HepG2 (cell line): ENCODE results near the gene SPATA21. TPM values are rescaled to one million over a fixed set of nuclear protein-coding genes. Genes with fewer than 3 reads are reported as not detected.

ENCODE experiments used
- AGO1 ChIP-seq: fragments of 200-400 bp; formaldehyde crosslinking; IDR thresholded peaks from 2 replicates; pipeline ENCODE4 v1.6.1; 2017; ENCODE audit warnings: mild to moderate bottlenecking, low read depth, low read length, moderate library complexity; ENCODE audit not compliant: poor library complexity, severe bottlenecking
- HES4 ChIP-seq: sonication (generic); formaldehyde crosslinking; IDR thresholded peaks from 2 replicates; pipeline ENCODE4 v1.9.0; 2021; ENCODE audit warnings: mild to moderate bottlenecking, missing genetic modification reagents, borderline replicate concordance
- HMG20B ChIP-seq: conservative IDR thresholded peaks from 2 replicates; pipeline ENCODE4 v1.6.1; 2016; ENCODE audit warnings: missing genetic modification reagents, missing compliant biosample characterization
- HOXA9 ChIP-seq: sonication (generic); formaldehyde crosslinking; IDR thresholded peaks from 2 replicates; pipeline ENCODE4 v1.8.1; 2022; ENCODE audit warnings: missing genetic modification reagents, mild to moderate bottlenecking, moderate library complexity, borderline replicate concordance
- JUND ChIP-seq: sonication (generic); formaldehyde crosslinking; IDR thresholded peaks from 2 replicates; pipeline ENCODE4 v1.8.0; 2022; ENCODE audit warnings: mild to moderate bottlenecking, missing genetic modification reagents
- KDM1A ChIP-seq: IDR thresholded peaks from 2 replicates; pipeline ENCODE4 v1.6.1; 2016; ENCODE audit warnings: missing compliant biosample characterization
- NCOR1 ChIP-seq: fragments of 200-600 bp; sonication (generic); IDR thresholded peaks from 2 replicates; pipeline ENCODE4 v1.7.0; 2017; ENCODE audit warnings: antibody characterized with exemption, low read length, borderline replicate concordance
- NFKB2 ChIP-seq: sonication (generic); formaldehyde crosslinking; IDR thresholded peaks from 2 replicates; pipeline ENCODE4 v1.4.0; 2020; ENCODE audit warnings: missing genetic modification reagents, borderline replicate concordance
- PHB2 ChIP-seq: fragments of 450-650 bp; IDR thresholded peaks from 2 replicates; pipeline ENCODE4 v1.6.1; 2018; ENCODE audit not compliant: partially characterized antibody
- PITX1 ChIP-seq: sonication (generic); formaldehyde crosslinking; IDR thresholded peaks from 2 replicates; pipeline ENCODE4 v1.5.1; 2020; ENCODE audit warnings: mild to moderate bottlenecking, missing genetic modification reagents
- RXRA ChIP-seq: sonication (generic); formaldehyde crosslinking; IDR thresholded peaks from 2 replicates; pipeline ENCODE4 v1.5.1; 2020; ENCODE audit warnings: missing genetic modification reagents
- TBX2 ChIP-seq: sonication (generic); formaldehyde crosslinking; IDR thresholded peaks from 2 replicates; pipeline ENCODE4 v1.5.0; 2020; ENCODE audit warnings: missing genetic modification reagents, mild to moderate bottlenecking, borderline replicate concordance
- TBX3 ChIP-seq: fragments of 450-650 bp; IDR thresholded peaks from 2 replicates; pipeline ENCODE4 v1.6.1; 2017; ENCODE audit warnings: antibody characterized with exemption, mild to moderate bottlenecking, inconsistent platforms, borderline replicate concordance
- ZBTB38 ChIP-seq: sonication (generic); formaldehyde crosslinking; IDR thresholded peaks from 2 replicates; pipeline ENCODE4 v1.5.1; 2020; ENCODE audit warnings: mild to moderate bottlenecking, missing genetic modification reagents
- ZBTB7B ChIP-seq: sonication (generic); formaldehyde crosslinking; IDR thresholded peaks from 2 replicates; pipeline ENCODE4 v1.4.0; 2020; ENCODE audit warnings: missing genetic modification reagents
- ZNF274 ChIP-seq: sonication (generic); formaldehyde crosslinking; IDR thresholded peaks from 2 replicates; pipeline ENCODE4 v1.5.1; 2020; ENCODE audit warnings: mild to moderate bottlenecking, missing genetic modification reagents
- ZNF550 ChIP-seq: sonication (generic); formaldehyde crosslinking; IDR thresholded peaks from 2 replicates; pipeline ENCODE4 v1.4.0; 2020; ENCODE audit warnings: mild to moderate bottlenecking, missing genetic modification reagents, borderline replicate concordance
- ZNF558 ChIP-seq: sonication (generic); formaldehyde crosslinking; IDR thresholded peaks from 2 replicates; pipeline ENCODE4 v1.9.0; 2022; ENCODE audit warnings: mild to moderate bottlenecking, missing genetic modification reagents, borderline replicate concordance
- ZSCAN9 ChIP-seq: IDR thresholded peaks from 2 replicates; pipeline ENCODE4 v1.6.1; 2016; ENCODE audit warnings: borderline replicate concordance
- polyA plus RNA-seq, 8 experiments: library from polyadenylated mRNA; depleted of rRNA in 3 of 8; stranded (reverse) in 7 of 8; unstranded in 1 of 8; fragments of >200 nt; fragmentation: Illumina TruSeq in 4 of 8; extraction: Trizol in 4 of 8; gene quantifications; 2 replicates each; pipeline versions ENCODE4 v1.2.1 to v1.2.3, GENCODE V29; 2011 to 2016; ENCODE audit warnings: low read depth in 4 of 8, missing spikeins in 1 of 8, mixed read lengths in 1 of 8; ENCODE audit not compliant: insufficient read depth in 1 of 8
- total RNA-seq, 5 experiments: library from RNA; depleted of rRNA; stranded (reverse); fragments of >200 nt; fragmentation: Illumina TruSeq; extraction: Trizol; gene quantifications; 2 replicates each; pipeline ENCODE4 v1.2.3, GENCODE V29; 2016; ENCODE audit warnings: low read depth in 1 of 5
- TF ChIP-seq, protein P1 (sequence below), 2 experiments: sonication (generic) in 1 of 2; formaldehyde crosslinking in 1 of 2; IDR thresholded peaks; 2 replicates each; pipeline versions ENCODE4 v1.6.1 to v1.9.0; 2014 to 2022; ENCODE audit warnings: antibody characterized with exemption in 1 of 2, borderline replicate concordance in 1 of 2, inconsistent platforms in 1 of 2, low read depth in 1 of 2, missing genetic modification reagents in 1 of 2
- TF ChIP-seq, protein P2 (sequence below): sonication (generic); formaldehyde crosslinking; IDR thresholded peaks from 2 replicates; pipeline ENCODE4 v1.8.1; 2023; ENCODE audit warnings: missing genetic modification reagents, inconsistent platforms, borderline replicate concordance

Gene SPATA21
- total and polyA plus RNA-seq, 2 of the 13 experiments (the other 11 are each of a cell fraction or from before 2014, with no cell fraction given), result 0.80 to 1.4 TPM

DNA sequence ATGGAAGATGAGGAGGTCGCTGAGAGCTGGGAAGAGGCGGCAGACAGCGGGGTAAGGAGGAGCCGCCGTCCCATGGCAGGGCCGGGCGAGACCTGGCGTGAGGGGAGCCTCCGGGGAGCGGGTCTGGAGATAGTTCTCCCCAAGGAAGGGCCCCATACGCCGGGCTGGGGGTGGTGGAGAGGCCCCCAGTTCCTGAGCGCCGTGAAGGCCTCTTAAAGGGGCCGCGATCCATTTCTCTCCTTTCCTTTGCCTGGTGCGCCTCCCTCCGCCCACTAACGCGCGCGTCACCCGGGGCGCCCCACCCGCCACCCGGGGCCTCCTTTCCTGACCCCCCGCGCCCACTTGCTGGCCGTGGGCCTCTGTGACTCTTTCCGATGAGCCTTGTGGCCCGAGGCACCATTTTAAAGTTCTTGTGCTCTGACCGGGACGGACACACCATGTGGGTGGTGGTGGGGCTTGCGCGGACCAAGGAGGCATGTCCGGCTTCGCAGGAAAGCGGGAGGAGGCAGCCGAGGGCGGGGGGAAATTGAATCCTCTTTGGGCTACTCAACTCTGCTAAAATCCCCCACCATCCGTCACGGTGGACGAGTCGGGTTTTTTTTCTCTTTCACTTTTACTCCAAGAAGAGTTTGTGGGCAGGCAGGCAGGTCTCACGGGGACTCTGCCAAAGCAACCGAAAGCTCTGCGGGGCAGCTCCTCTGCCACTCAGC is 69.8 kb downstream of the SPATA21 start (continued):
- TF ChIP-seq, protein P1, sequence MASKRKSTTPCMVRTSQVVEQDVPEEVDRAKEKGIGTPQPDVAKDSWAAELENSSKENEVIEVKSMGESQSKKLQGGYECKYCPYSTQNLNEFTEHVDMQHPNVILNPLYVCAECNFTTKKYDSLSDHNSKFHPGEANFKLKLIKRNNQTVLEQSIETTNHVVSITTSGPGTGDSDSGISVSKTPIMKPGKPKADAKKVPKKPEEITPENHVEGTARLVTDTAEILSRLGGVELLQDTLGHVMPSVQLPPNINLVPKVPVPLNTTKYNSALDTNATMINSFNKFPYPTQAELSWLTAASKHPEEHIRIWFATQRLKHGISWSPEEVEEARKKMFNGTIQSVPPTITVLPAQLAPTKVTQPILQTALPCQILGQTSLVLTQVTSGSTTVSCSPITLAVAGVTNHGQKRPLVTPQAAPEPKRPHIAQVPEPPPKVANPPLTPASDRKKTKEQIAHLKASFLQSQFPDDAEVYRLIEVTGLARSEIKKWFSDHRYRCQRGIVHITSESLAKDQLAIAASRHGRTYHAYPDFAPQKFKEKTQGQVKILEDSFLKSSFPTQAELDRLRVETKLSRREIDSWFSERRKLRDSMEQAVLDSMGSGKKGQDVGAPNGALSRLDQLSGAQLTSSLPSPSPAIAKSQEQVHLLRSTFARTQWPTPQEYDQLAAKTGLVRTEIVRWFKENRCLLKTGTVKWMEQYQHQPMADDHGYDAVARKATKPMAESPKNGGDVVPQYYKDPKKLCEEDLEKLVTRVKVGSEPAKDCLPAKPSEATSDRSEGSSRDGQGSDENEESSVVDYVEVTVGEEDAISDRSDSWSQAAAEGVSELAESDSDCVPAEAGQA (IDR thresholded peaks at IDR 0.05; ENCODE audit: low read depth), result no peak
- TF ChIP-seq, protein P1 (CRISPR knock-in tag; IDR thresholded peaks at IDR 0.05; ENCODE audit: borderline replicate concordance), result peak; percentile 78; the same call in 1 of the 2 replicates
- TF ChIP-seq PITX1 (CRISPR knock-in tag) (peak; percentile 3; the same call in 1 of the 2 replicates), ZSCAN9 (CRISPR knock-in tag) (peak; percentile 80), NFKB2 (CRISPR knock-in tag) (peak; percentile 95), TBX3 (no peak), HES4 (CRISPR knock-in tag) (no peak), HOXA9 (CRISPR knock-in tag) (no peak), ZBTB7B (CRISPR knock-in tag) (peak; percentile 47; the same call in 1 of the 2 replicates), AGO1 (no peak), RXRA (CRISPR knock-in tag) (peak; percentile 54), NCOR1 (no peak), HMG20B (0 out of 2 replicates have a peak, but pooled peaks have one; percentile 11), TBX2 (CRISPR knock-in tag) (peak; percentile 82), ZNF274 (CRISPR knock-in tag) (peak; percentile 18; the same call in 1 of the 2 replicates), PHB2 (no peak), JUND (CRISPR knock-in tag) (no peak), KDM1A (CRISPR knock-in tag) (no peak), ZNF558 (CRISPR knock-in tag) (peak; percentile 90; the same call in 1 of the 2 replicates), ZBTB38 (CRISPR knock-in tag) (peak; percentile 55; the same call in 1 of the 2 replicates), ZNF550 (no peak)
- TF ChIP-seq, protein P2, sequence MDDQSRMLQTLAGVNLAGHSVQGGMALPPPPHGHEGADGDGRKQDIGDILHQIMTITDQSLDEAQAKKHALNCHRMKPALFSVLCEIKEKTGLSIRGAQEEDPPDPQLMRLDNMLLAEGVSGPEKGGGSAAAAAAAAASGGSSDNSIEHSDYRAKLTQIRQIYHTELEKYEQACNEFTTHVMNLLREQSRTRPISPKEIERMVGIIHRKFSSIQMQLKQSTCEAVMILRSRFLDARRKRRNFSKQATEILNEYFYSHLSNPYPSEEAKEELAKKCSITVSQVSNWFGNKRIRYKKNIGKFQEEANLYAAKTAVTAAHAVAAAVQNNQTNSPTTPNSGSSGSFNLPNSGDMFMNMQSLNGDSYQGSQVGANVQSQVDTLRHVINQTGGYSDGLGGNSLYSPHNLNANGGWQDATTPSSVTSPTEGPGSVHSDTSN (CRISPR knock-in tag), result 0 out of 2 replicates have a peak, but pooled peaks have one; percentile 24
